ENCODE results near the gene CIPC.

The CIPC gene

GRCh38 chr14:77125281-77125801, 27.3 kb downstream of the CIPC start:
- no peak for DNase-seq

GRCh38 chr14:77125823-77126325, 27.8 kb downstream of the CIPC start:
- DNase-seq, result no peak

DNA sequence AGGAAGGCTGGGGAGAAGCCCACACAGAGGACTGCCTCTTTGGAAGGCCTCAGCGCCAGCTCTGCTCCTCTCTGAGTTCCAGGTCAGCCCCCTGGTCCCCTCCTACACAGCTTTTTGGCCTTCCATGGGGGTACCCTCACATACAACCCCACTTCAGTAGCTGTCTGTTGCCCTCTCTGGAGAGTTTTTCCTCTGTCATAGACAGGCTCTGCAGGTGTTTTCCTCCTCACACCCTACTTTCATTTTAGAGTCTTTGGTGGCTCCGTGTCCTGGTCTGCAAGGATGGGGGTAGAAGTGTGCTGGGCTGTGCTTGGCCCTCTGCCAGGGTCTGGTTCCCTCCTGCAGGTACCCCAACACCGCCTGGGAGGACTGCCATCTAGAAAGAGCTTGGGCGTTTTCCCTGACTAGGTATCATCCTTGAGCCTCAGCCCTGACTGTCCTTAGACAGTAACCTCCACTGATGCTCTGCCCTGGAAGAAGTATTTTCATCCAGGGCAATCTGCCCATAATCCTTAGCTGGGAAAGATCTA, 28.5 kb downstream of the CIPC start:
- DNase-seq, result no peak

- peak in 2 of 56 donors; percentile 16 to 36 for DNase-seq
Observed at GRCh38 chr14:77128414-77128891, 30.4 kb downstream of the CIPC start.

DNA sequence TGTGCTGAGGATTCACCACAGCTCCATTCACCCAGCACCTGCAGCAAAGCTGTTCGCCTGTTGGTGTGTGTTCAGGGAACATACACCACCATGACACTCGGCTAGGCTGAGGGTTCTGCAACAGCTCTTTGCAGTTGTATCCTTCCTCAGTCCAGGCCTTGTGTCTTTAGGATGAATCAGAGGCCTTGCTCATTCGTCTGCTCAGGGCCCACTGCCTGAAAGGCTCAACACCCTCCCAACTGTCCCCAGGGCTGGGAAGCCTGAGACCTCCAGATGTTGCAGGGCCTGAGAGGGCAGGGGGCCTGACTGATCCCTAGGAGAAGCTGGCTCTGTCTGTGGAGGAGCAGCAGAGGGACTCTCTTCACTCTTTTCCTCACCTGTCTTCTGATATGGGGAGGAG, 32.3 kb downstream of the CIPC start:
- DNase-seq, result no peak

DNA sequence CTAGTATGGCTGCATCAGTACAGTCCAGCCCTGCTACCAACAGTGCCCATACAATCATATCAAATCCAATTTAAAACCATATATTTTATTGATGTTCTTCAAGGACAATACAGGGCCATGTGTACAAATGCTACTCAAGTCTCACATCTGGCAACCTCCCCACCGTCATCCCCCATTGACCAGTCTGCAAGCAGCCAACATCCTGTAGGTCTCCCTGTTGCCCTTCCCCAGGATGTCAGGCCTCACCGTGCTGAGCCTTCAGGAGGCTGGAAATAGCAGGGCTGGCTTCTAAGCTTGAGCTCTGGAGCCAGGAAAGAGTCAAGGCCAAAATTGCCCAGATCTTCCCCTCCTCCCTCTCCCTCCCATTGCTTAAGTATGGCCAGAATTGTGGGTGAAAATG, 33.1 kb downstream of the CIPC start:
- no peak for DNase-seq

- DNase-seq, result no peak
Observed at GRCh38 chr14:77131871-77132486, 33.9 kb downstream of the CIPC start.

GRCh38 chr14:77133720-77134338, 35.8 kb downstream of the CIPC start:
- peak in 7 of 56 donors; percentile 19 to 25 (median 21) for DNase-seq

DNA sequence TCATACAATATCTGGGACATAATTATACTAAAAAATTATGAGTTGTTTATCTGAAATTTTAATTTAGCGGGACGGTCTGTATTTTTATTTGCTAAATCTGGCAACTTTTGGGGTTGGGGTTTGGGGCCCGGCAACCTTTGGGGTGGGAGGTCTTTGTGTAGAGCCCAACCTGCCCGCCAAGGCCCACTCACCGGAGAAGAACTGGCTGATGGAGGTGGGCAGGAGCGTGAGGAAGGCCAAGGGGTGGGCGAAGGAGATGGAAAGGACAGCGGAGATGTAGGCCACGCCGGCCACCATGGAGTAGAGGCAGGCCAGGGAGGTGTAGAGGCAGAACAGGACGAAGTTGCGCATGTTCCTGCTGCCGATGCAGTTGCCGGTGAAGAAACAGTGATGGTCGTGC, 41.0 kb downstream of the CIPC start:
- DNase-seq, result no peak

DNA sequence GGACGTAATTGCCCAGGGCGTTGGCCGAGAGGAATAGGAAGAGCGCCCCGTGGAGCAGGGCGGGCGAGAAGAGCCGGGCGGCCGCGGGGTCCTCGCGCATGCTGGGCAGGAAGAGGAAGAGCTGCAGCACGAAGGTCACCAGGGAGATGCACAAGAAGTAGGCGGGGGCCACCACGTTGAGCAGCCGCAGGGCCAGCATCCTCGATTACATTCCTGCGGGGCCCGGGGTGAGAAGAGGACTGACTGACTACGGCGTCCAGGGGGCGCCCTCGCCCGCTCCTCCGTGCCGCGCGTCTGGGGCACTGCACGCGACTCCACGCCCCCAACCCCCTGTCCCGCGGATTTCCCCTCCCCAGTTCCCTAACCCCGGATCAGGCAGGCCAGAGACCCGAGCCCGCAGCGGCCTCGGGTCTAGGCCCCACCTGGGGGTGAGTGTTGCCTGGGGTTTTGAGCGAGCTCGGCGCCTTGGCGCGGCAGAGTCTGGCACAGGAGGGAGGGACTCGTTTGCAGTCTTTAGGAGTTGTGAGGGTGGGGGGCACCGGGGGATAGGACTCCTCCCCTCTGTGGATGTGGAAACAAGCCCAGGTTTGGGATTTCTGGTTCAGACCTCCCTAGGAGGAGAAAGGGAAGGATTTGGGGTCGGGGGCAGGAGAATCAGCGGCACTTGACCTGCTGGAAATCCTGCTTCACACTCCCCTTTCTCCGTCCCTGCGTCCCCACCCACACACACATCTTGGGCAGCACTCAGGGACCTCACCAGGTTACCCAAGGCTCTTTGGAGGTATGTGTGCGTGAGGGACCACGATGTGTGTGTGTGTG, 41.7 kb downstream of the CIPC start:
- DNase-seq, result peak in 32 of 56 donors; percentile 8 to 72 (median 32)

DNA sequence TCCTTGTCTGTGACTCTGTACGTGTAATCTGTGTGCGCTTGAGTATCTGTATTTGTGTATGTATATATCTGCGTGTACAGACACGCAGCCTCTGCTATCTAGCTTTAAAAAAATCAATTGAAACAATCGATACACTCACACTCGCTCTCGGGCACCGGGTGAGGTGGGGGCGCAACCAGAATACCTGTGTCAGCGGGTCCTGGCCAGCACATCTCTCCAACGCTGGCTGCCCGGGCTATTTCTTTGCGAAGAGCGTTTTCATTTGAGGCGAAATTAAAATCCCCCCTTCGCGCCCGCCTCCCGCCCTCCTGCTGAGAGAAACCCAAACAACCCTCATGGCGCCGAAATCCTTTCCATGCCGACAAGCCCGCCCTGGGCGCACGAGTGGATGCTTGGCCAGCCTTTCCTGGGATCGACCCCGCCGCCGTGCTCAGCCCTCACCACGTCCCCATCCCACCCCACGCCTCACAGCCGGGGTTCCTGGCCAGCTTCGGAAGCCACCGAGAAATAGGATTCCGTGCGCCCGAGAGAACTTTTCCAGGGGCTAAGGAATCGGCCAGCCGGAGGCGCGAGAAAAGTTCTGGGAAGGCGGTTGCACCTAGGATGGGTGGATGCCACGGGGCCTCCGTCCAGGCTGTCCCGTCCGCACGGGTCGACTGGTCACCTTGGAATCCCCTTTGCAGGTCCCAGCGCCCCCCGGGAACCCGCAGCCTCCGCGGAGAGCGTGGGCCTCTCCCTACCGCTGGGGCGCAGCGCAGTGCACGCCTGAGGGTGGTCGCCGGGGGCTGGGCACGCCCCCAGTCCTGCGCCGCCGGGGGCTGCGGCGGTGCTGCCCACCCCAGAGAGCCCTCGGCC, 42.5 kb downstream of the CIPC start:
- DNase-seq, result peak in 3 of 56 donors; percentile 21 to 40 (median 25)

DNA sequence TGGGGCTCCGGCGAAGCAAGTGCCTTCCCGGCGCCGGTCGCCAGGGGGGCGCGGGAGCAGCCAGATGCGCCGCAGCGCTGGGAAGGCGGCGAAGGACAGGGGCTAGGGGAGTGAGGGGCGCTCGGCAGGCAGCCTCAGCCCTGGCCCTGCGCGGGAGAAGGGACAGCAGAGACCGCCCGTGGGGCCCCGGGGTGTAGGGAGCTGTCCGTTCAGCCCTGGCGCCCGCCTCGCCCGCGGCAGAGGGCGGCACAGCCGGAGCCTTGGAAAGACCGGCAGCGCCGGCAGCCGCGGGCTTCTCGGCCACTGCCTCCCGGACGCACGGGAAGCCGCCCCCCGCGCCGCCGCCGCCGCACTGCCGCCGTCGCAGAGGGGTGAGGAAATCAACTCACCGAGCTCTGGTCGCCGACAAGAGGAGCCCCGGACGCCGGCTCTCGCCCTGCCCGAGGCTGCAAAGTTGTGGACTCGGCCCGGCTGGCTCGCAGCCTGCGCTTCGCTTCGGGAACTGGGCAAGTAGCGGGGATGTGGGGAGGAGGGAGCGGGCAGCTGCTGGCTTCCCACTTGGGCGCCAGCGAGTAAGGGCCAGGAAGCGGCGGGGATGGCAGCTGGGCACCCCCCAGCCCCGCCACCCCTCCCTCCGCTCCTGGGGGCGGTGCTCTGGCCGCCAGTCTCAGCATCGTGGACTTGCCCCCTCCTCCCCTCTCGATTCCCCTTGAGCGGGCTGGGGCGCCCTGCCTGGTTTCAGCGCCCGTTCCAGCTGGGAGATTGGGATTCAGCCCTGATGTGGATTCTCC, 43.4 kb downstream of the CIPC start, which contains the start of gene ZDHHC22:
TSS of gene ZDHHC22 (minus strand) at position 578 of the 791 bp plus-strand sequence. CDS start 2,053 bp downstream, outside the sequence.
- peak in 47 of 56 donors; percentile 16 to 77 (median 53) for DNase-seq

- no peak for DNase-seq
Observed at GRCh38 chr14:77142005-77142800, 44.1 kb downstream of the CIPC start.

DNA sequence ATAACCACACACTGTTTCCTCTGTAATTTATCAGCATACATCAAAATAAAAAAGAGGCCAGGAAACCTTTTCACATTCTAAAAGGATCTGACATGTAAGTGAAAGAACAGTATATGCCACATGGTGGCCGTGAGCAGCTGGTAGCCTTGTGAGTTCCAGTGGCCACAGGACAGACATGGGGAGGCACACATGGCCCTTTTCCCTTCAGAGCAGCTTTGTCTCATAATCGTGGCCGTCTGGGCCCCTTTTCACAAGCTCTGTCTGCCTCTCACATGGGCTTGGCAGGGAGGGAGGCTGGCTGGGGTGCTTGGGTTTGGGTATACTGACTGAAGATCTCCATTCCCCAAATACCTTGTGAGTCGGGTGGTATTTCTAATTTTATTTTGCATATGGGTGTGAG, 45.0 kb downstream of the CIPC start:
- peak in 13 of 56 donors; percentile 5 to 45 (median 19) for DNase-seq

DNA sequence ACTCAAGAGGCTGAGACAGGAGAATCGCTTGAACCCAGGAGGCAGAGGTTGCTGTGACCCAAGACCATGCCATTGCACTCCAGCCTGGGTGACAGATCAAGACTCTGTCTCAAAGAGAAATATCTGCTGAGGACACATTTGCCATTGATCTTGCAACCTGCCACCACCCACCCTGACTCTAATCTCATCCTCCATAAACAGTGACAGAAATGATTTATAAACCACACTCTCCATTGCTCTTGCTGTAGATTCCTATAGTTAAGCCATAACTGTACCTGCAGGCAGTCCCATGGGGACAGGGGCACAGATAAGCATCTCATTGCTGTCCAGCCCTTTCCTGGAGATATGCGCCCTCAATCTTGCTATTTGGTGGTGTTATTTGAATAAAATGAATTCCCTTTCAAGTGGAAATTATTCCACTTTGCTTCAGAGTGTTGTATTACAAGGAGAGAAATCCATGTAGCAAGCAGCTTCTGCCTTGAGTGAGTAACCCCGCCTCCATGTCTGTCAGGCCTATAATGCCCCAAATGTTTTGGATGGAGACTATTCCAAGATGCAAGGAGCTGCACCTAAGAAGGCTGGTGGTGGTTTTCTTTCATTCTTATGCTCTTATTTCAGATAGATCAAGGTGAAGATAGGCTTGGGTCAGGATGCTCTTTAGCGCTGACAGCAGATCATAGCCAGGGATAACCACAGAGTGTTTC, 46.5 kb downstream of the CIPC start:
- no peak for DNase-seq

GRCh38 chr14:77145975-77146740, 48.1 kb downstream of the CIPC start:
- DNase-seq, result no peak

Measured in nucleus accumbens (tissue), 56 donors.